KMS-11 (cell line): ENCODE data around the gene CXCL5.

Source experiments
- H2AFZ ChIP-seq: fragments of 200-600 bp; sonication (generic); 2 replicates; pipeline ENCODE4 v1.6.1; 2016; ENCODE audit warnings: antibody characterized with exemption, mixed run types, low read depth
- H3K27ac ChIP-seq: fragments of 200-600 bp; sonication (generic); 2 replicates; pipeline ENCODE4 v1.6.1; 2016; ENCODE audit warnings: mild to moderate bottlenecking, mixed run types
- H3K27me3 ChIP-seq: fragments of 200-600 bp; sonication (generic); 2 replicates; pipeline ENCODE4 v1.6.1; 2017; ENCODE audit warnings: mild to moderate bottlenecking, low read depth, mixed run types, moderate library complexity; ENCODE audit not compliant: insufficient read depth
- H3K36me3 ChIP-seq: fragments of 200-600 bp; sonication (generic); 2 replicates; pipeline ENCODE4 v1.6.1; 2017; ENCODE audit warnings: mild to moderate bottlenecking, mixed run types; ENCODE audit not compliant: insufficient read depth
- H3K4me1 ChIP-seq: fragments of 200-600 bp; sonication (generic); 2 replicates; pipeline ENCODE4 v1.6.1; 2016; ENCODE audit warnings: mild to moderate bottlenecking, low read depth, mixed run types; ENCODE audit not compliant: poor library complexity, severe bottlenecking
- H3K4me2 ChIP-seq: fragments of 200-600 bp; sonication (generic); 2 replicates; pipeline ENCODE4 v1.7.0; 2016; ENCODE audit warnings: mild to moderate bottlenecking, mixed run types
- H3K4me3 ChIP-seq: fragments of 200-600 bp; sonication (generic); IDR thresholded peaks from 2 replicates; pipeline ENCODE4 v1.6.1; 2017; ENCODE audit warnings: low read depth, low read length, mixed read lengths; ENCODE audit not compliant: insufficient read depth
- H3K79me2 ChIP-seq: fragments of 200-600 bp; sonication (generic); 2 replicates; pipeline ENCODE4 v1.6.1; 2016; ENCODE audit warnings: low read depth, mixed run types; ENCODE audit not compliant: insufficient read depth
- H3K9ac ChIP-seq: fragments of 200-600 bp; sonication (generic); 2 replicates; pipeline ENCODE4 v1.6.1; 2016; ENCODE audit warnings: mild to moderate bottlenecking, mixed run types
- H4K20me1 ChIP-seq: fragments of 200-600 bp; sonication (generic); 2 replicates; pipeline ENCODE4 v1.6.1; 2016; ENCODE audit warnings: mild to moderate bottlenecking, mixed run types; ENCODE audit not compliant: insufficient read depth
- CTCF ChIP-seq: fragments of 200-600 bp; sonication (generic); conservative IDR thresholded peaks from 2 replicates; pipeline ENCODE4 v1.6.1; 2017; ENCODE audit warnings: low read depth, mild to moderate bottlenecking, antibody characterized with exemption, low read length, moderate library complexity, mixed read lengths

CXCL5 gene

GRCh38 chr4:73976217-73976616 is 22.3 kb downstream of the CXCL5 start:
- H3K36me3 ChIP-seq, result no peaks in the 10 kb centered on the region
- no peak overlapping the region for H3K4me3 ChIP-seq
- H4K20me1 ChIP-seq, result no peaks in the 10 kb centered on the region
- no peaks in the 10 kb centered on the region for H3K4me1 ChIP-seq
- H3K9ac ChIP-seq, result no peak overlapping the region
- H3K4me2 ChIP-seq, result no peak overlapping the region
- H3K27me3 ChIP-seq, result no peaks in the 10 kb centered on the region
- H2AFZ ChIP-seq, result no peak overlapping the region
- no peaks in the 10 kb centered on the region for H3K79me2 ChIP-seq
- H3K27ac ChIP-seq, result no peak overlapping the region
- no peak for TF ChIP-seq CTCF

- Histone ChIP-seq H3K4me3 (no peak overlapping the region), H3K9ac (no peak overlapping the region), H2AFZ (no peak overlapping the region), H4K20me1 (no peaks in the 10 kb centered on the region), H3K4me2 (no peak overlapping the region), H3K4me1 (no peaks in the 10 kb centered on the region), H3K27ac (no peak overlapping the region), H3K36me3 (no peaks in the 10 kb centered on the region), H3K27me3 (no peaks in the 10 kb centered on the region), H3K79me2 (no peaks in the 10 kb centered on the region)
- no peak for TF ChIP-seq CTCF
Observed at GRCh38 chr4:73974352-73974751, 24.1 kb downstream of the CXCL5 start.

GRCh38 chr4:73970945-73971344 is 27.5 kb downstream of the CXCL5 start:
- H3K4me1 ChIP-seq, result no peaks in the 10 kb centered on the region
- no peak for TF ChIP-seq CTCF
- no peak overlapping the region for H3K9ac ChIP-seq
- H2AFZ ChIP-seq, result no peak overlapping the region
- no peak overlapping the region for H3K4me2 ChIP-seq
- no peaks in the 10 kb centered on the region for H3K27me3 ChIP-seq
- H3K27ac ChIP-seq, result no peak overlapping the region
- no peaks in the 10 kb centered on the region for H3K79me2 ChIP-seq
- no peaks in the 10 kb centered on the region for H4K20me1 ChIP-seq
- H3K36me3 ChIP-seq, result no peaks in the 10 kb centered on the region
- H3K4me3 ChIP-seq, result no peak overlapping the region

- TF ChIP-seq CTCF, result no peak
- H3K4me2 ChIP-seq, result no peak overlapping the region
- no peaks in the 10 kb centered on the region for H3K4me1 ChIP-seq
- no peak overlapping the region for H3K4me3 ChIP-seq
- H3K9ac ChIP-seq, result no peak overlapping the region
- H2AFZ ChIP-seq, result no peak overlapping the region
- H4K20me1 ChIP-seq, result no peaks in the 10 kb centered on the region
- H3K36me3 ChIP-seq, result no peaks in the 10 kb centered on the region
- H3K79me2 ChIP-seq, result no peaks in the 10 kb centered on the region
- no peaks in the 10 kb centered on the region for H3K27me3 ChIP-seq
- H3K27ac ChIP-seq, result no peak overlapping the region
Observed at GRCh38 chr4:73970011-73970410, 28.5 kb downstream of the CXCL5 start.

- Histone ChIP-seq H3K27me3 (no peaks in the 10 kb centered on the region), H2AFZ (no peak overlapping the region), H3K4me1 (no peaks in the 10 kb centered on the region), H3K27ac (no peak overlapping the region), H3K4me2 (no peak overlapping the region), H3K36me3 (no peaks in the 10 kb centered on the region), H3K79me2 (no peaks in the 10 kb centered on the region), H3K9ac (no peak overlapping the region), H3K4me3 (no peak overlapping the region), H4K20me1 (no peaks in the 10 kb centered on the region)
- no peak for TF ChIP-seq CTCF
Observed at GRCh38 chr4:73967866-73968265, 30.6 kb downstream of the CXCL5 start.
